Measurements from ENCODE around the gene TRIM37. TPM values are rescaled to one million over a fixed set of nuclear protein-coding genes. Genes with fewer than 3 reads are reported as not detected.

Gene TRIM37
- total RNA-seq, 1 donor from 2014 or later, result 17.3 TPM

DNA sequence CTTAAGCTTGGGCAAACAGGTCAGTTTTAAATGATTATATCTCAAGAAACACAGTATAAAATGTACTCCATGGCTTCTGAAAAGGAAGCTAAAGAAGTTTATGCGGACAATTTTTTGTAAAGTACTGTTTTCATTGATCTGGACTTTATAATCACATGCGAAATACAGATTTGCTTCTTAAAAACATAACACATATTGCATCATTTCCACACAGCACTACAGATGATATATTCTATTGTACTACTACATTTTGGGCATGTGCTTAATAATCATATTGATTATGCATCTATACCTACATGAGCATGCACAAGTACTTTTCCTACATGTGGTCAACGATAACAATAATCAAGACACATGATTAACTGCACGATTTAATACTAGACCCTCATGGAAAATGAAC, 22.5 kb downstream of the TRIM37 start:
- ATAC-seq (ENCODE audit: low read depth) (no peak), DNase-seq (no peak)
- TF ChIP-seq, protein P1, sequence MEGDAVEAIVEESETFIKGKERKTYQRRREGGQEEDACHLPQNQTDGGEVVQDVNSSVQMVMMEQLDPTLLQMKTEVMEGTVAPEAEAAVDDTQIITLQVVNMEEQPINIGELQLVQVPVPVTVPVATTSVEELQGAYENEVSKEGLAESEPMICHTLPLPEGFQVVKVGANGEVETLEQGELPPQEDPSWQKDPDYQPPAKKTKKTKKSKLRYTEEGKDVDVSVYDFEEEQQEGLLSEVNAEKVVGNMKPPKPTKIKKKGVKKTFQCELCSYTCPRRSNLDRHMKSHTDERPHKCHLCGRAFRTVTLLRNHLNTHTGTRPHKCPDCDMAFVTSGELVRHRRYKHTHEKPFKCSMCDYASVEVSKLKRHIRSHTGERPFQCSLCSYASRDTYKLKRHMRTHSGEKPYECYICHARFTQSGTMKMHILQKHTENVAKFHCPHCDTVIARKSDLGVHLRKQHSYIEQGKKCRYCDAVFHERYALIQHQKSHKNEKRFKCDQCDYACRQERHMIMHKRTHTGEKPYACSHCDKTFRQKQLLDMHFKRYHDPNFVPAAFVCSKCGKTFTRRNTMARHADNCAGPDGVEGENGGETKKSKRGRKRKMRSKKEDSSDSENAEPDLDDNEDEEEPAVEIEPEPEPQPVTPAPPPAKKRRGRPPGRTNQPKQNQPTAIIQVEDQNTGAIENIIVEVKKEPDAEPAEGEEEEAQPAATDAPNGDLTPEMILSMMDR (IDR thresholded peaks at IDR 0.05), result no peak
- intact Hi-C loops (cut with micrococcal nuclease), result no loop called here
- Mint-ChIP-seq H3K36me3 (ENCODE audit: low read depth) (peaks cover 54% of the 10 kb centered on the region), H3K4me1 (no peaks in the 10 kb centered on the region), H3K27ac (no peak overlapping the region), H3K4me3 (no peak overlapping the region), H3K9me3 (no peaks in the 10 kb centered on the region), H3K27me3 (no peaks in the 10 kb centered on the region)
- POLR2A ChIA-PET, result no interaction called here
- CTCF ChIA-PET, result no interaction called here

DNA sequence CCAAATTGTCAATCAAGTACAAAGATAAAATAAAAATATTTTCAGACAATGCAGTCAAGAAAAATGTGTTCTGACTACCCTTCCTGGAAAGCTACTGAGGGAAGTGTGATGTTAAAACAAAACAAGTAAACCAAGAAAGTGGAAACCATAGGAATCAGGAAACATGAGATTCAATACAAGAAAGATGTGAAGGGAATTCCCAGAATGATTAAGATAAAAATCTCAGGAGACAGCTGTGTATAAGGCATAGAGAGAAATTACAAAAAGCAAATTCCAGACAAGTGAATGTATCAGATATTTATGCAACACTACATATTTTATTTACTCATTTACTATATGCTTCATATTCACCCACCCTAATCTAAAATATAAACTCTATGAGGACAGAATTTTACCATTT, 32.2 kb downstream of the TRIM37 start:
- H3K27ac Mint-ChIP-seq, result no peak overlapping the region
- CTCF ChIA-PET, result no interaction called here
- TF ChIP-seq, protein P1 (IDR thresholded peaks at IDR 0.05), result no peak
- intact Hi-C loops (cut with micrococcal nuclease), result no loop called here
- DNase-seq (no peak), ATAC-seq (ENCODE audit: low read depth) (no peak)
- no peaks in the 10 kb centered on the region for H3K4me1 Mint-ChIP-seq
- H3K27me3 Mint-ChIP-seq, result no peaks in the 10 kb centered on the region
- no peaks in the 10 kb centered on the region for H3K9me3 Mint-ChIP-seq
- POLR2A ChIA-PET, result no interaction called here
- no peak overlapping the region for H3K4me3 Mint-ChIP-seq
- H3K36me3 Mint-ChIP-seq (ENCODE audit: low read depth), result peaks cover 60% of the 10 kb centered on the region

DNA sequence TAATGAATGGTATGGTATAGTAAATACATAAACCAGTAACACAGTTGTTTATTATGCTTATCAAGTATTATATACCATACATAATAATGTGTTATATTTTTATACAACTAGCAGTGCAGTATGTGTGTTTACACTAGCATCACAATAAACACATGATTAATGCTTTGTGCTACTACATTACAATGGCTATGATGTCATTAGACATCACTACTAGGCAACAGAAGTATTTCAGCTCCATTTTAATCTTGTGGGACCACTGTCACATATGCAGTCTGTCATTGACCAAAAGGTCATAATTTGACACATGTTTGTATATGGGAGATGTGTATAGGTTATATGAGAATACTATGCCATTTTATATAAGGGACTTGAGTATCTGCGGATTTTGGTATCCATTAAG, 32.7 kb downstream of the TRIM37 start:
- no peaks in the 10 kb centered on the region for H3K27me3 Mint-ChIP-seq
- intact Hi-C loops (cut with micrococcal nuclease), result no loop called here
- H3K36me3 Mint-ChIP-seq (ENCODE audit: low read depth), result peaks cover 59% of the 10 kb centered on the region
- ChIA-PET CTCF (interaction anchor here (0.5 kb wide), 1 partner anchor 449 kb away, joined by 3 read pairs; no protein-coding TSS in a partner anchor), POLR2A (no interaction called here)
- no peaks in the 10 kb centered on the region for H3K9me3 Mint-ChIP-seq
- TF ChIP-seq, protein P1 (IDR thresholded peaks at IDR 0.05), result no peak
- no peak for DNase-seq
- ATAC-seq (ENCODE audit: low read depth), result no peak
- no peak overlapping the region for H3K4me3 Mint-ChIP-seq
- H3K27ac Mint-ChIP-seq, result no peak overlapping the region
- H3K4me1 Mint-ChIP-seq, result no peaks in the 10 kb centered on the region

DNA sequence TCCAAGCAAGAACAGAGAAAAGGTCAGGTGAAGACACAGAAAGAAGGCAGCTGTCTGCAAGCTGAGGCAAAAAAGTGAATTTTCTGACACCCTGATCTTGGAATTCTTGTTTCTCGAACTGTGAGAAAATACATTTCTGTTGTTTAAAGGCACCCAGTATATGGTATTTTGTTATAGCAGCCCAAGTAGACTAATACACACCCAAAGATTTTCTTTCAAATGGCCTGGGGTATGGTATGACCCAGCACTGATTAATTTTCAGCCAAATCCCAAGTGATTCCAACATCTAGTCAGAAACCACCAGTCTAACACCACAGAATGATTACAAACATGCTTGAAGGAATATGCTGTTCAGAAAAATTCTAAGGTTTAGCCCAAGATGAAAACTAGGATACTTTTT, 36.8 kb downstream of the TRIM37 start:
- ATAC-seq (ENCODE audit: low read depth), result no peak
- ChIA-PET POLR2A (no interaction called here), CTCF (no interaction called here)
- H3K4me3 Mint-ChIP-seq, result no peak overlapping the region
- peaks cover 67% of the 10 kb centered on the region for H3K36me3 Mint-ChIP-seq (ENCODE audit: low read depth)
- TF ChIP-seq, protein P1 (IDR thresholded peaks at IDR 0.05), result no peak
- intact Hi-C loops (cut with micrococcal nuclease), result no loop called here
- no peaks in the 10 kb centered on the region for H3K4me1 Mint-ChIP-seq
- no peak overlapping the region for H3K27ac Mint-ChIP-seq
- DNase-seq, result no peak
- H3K9me3 Mint-ChIP-seq, result no peaks in the 10 kb centered on the region
- no peaks in the 10 kb centered on the region for H3K27me3 Mint-ChIP-seq

DNA sequence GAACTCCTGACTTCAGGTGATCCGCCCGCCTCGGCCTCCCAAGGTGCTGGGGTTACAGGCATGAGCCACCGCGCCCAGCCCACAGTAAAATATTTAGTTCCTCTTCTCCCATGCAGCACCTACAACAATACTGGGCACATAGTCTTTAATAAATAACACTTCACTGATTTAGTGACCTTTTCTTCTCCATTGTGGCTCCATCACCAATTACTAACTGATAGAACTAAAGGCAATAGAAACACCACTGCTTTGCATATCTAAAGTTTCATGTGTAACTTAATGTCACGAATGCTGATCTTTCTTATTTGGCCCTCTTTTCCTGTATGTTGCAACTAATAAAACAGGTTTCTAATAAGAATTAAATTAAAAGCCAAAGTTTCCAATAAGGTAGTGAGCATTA, 38.9 kb downstream of the TRIM37 start:
- Mint-ChIP-seq H3K4me3 (no peak overlapping the region), H3K27ac (no peak overlapping the region), H3K27me3 (no peaks in the 10 kb centered on the region), H3K36me3 (ENCODE audit: low read depth) (peaks cover 68% of the 10 kb centered on the region), H3K4me1 (no peaks in the 10 kb centered on the region), H3K9me3 (no peaks in the 10 kb centered on the region)
- ATAC-seq (ENCODE audit: low read depth) (no peak), DNase-seq (no peak)
- intact Hi-C loops (cut with micrococcal nuclease), result no loop called here
- ChIA-PET POLR2A (no interaction called here), CTCF (no interaction called here)
- TF ChIP-seq, protein P1 (IDR thresholded peaks at IDR 0.05), result no peak
